MCF 10A (cell line): ENCODE results near the gene TCP11L1. TPM values are rescaled to one million over a fixed set of nuclear protein-coding genes. Genes with fewer than 3 reads are reported as not detected.
A peak's percentile ranks its signal among the peaks of the same experiment; 100 is the strongest.

Experiments
- Bru-seq: library from RNA; stranded (reverse); fragments of 400-500 nt; gene quantifications from one replicate; lab custom pipeline; 2021; lab: Mats Ljungman, UMichigan
- BruChase-seq, 2 experiments: library from RNA; stranded (reverse); fragments of 400-500 nt; gene quantifications; one replicate each; lab custom pipeline; 2021; lab: Mats Ljungman, UMichigan
- BruUV-seq: library from RNA; stranded (reverse); fragments of 400-500 nt; replicated peaks from 2 replicates; lab custom pipeline; 2021; lab: Mats Ljungman, UMichigan
- CTCF ChIA-PET: fragments of 300-600 bp; sonication (Branson Sonifier 250); formaldehyde crosslinking; extraction: SDS; loops from one replicate; lab custom pipeline; 2021; ENCODE audit warnings: antibody characterized with exemption, inconsistent platforms; lab: Yijun Ruan, JAX
- POLR2A ChIA-PET: fragments of 300-600, 350-650 bp; sonication (Branson Sonifier 250); formaldehyde crosslinking; extraction: SDS; loops from one replicate; lab custom pipeline; 2020; ENCODE audit warnings: antibody characterized with exemption, inconsistent platforms; lab: Yijun Ruan, JAX
- DNase-seq: peaks from one replicate; pipeline ENCODE4 v3.0.0-alpha.2; 2018; ENCODE audit not compliant: unreplicated experiment
- H3K27ac Mint-ChIP-seq: one replicate; pipeline ENCODE4 v1.8.0; 2022; ENCODE audit warnings: mild to moderate bottlenecking, low read depth, mixed read lengths; ENCODE audit not compliant: unreplicated experiment
- H3K27me3 Mint-ChIP-seq: one replicate; pipeline ENCODE4 v1.8.0; 2022; ENCODE audit warnings: mixed read lengths; ENCODE audit not compliant: insufficient read depth, unreplicated experiment
- H3K36me3 Mint-ChIP-seq: one replicate; pipeline ENCODE4 v1.8.0; 2022; ENCODE audit warnings: mild to moderate bottlenecking, moderate library complexity, mixed read lengths; ENCODE audit not compliant: insufficient read depth, unreplicated experiment
- H3K4me1 Mint-ChIP-seq: one replicate; pipeline ENCODE4 v1.8.0; 2022; ENCODE audit warnings: mixed read lengths; ENCODE audit not compliant: insufficient read depth, unreplicated experiment
- H3K4me3 Mint-ChIP-seq: one replicate; pipeline ENCODE4 v1.8.0; 2022; ENCODE audit warnings: mild to moderate bottlenecking, moderate library complexity, mixed read lengths; ENCODE audit not compliant: unreplicated experiment
- H3K9me3 Mint-ChIP-seq: one replicate; pipeline ENCODE4 v1.8.0; 2022; ENCODE audit warnings: mixed read lengths; ENCODE audit not compliant: unreplicated experiment
- CTCF ChIP-seq: fragments of 200-600 bp; IDR thresholded peaks from one replicate; pipeline ENCODE4 v1.8.0; 2022; ENCODE audit warnings: antibody characterized with exemption, mild to moderate bottlenecking; ENCODE audit not compliant: unreplicated experiment
- intact Hi-C: fragments of 100-400 bp; cut with micrococcal nuclease; formaldehyde crosslinking; loops from 2 replicates; pipeline ENCODE4 v1.14.1; 2022
- long read RNA-seq: library from polyadenylated mRNA; stranded (forward); transcript quantifications from one replicate; pipeline ENCODE4 v2.0.0, GENCODE V29; 2022
- total RNA-seq: library from RNA; stranded (reverse); gene quantifications from 2 replicates; pipeline ENCODE4 v1.2.3, GENCODE V29; 2022

Gene TCP11L1
- total RNA-seq (25.8 and 26.9 TPM in 2 replicates), Bru-seq, nascent RNA (percentile 75 among the genes with signal in this experiment), BruChase-seq, experiment 1, labeled RNA remaining after a 6-hour chase (percentile 76 among the genes with signal in this experiment), BruChase-seq, experiment 2, labeled RNA remaining after a 2-hour chase (percentile 73 among the genes with signal in this experiment)
- long read RNA-seq, transcript TCP11L1-201 (10 exons, 2,817 nt) = major isoform, 20 of 43 reads
- long read RNA-seq, partial matches to known transcripts = 3 of 43 reads
- long read RNA-seq, other reads (novel, unspliced or antisense) = 13 of 43 reads

- Mint-ChIP-seq H3K27me3 (no peaks in the 10 kb centered on the region), H3K4me1 (peaks cover 16% of the 10 kb centered on the region)
These were observed at the start of gene TCP11L1 for GRCh38 chr11:33039274-33040032. Gene TCP11L1, plus strand, starts transcription at chr11:33039572. Its CDS starts 4,202 bp downstream, at chr11:33043774.

GRCh38 chr11:32990481-32990880 is 48.9 kb upstream of the TCP11L1 start:
- H3K27me3 Mint-ChIP-seq = no peaks in the 10 kb centered on the region
- intact Hi-C loops = no loop called here
- no peaks in the 10 kb centered on the region for H3K36me3 Mint-ChIP-seq
- no peak for TF ChIP-seq CTCF
- no peak for DNase-seq
- ChIA-PET POLR2A (no interaction called here), CTCF (no interaction called here)
- no peaks in the 10 kb centered on the region for H3K4me1 Mint-ChIP-seq
- BruUV-seq = no TSS peak
- H3K27ac Mint-ChIP-seq = no peak overlapping the region
- H3K9me3 Mint-ChIP-seq = peaks cover 34% of the 10 kb centered on the region
- no peak overlapping the region for H3K4me3 Mint-ChIP-seq

More at GRCh38 chr11:33039274-33040032, at the start of gene TCP11L1:
- Mint-ChIP-seq H3K27ac (peak within 1 kb of the TSS; percentile 97), H3K4me3 (peak within 1 kb of the TSS; percentile 85), H3K9me3 (no peaks in the 10 kb centered on the region), H3K36me3 (no peaks in the 10 kb centered on the region)
- ChIA-PET CTCF (interaction anchor here (0.6 to 11.7 kb wide), 7 partner anchors 10 to 656 kb away, joined by 3 to 103 read pairs (median 3); no protein-coding TSS in a partner anchor), POLR2A (interaction anchor here (0.6 to 2.9 kb wide), 32 partner anchors 8 to 697 kb away, joined by 3 to 44 read pairs (median 4); partner anchors contain the start of genes CD59, CSTF3, DEPDC7 and EIF3M)
- peak; percentile 68 for DNase-seq
- TF ChIP-seq CTCF = no peak
- intact Hi-C loops = no loop called here
- BruUV-seq = no TSS peak

DNA sequence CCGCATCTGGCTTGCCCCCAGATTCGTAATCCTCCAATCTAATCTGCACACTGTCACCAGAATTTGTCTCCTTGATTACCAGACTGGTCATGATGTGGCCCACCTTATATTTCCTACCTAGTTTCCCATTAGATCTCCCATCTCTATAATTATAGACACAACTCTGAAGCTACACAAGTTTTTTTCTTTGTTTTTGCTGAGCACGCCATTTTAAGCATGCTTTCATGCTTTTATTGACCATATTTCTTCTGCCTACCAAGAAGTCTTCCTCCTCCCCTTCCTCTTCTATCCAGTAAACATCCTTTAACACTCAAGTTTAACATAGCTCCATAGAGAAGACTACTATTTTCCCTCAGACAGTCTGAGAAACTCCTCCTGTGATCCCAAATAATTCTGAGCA is 47.9 kb upstream of the TCP11L1 start:
- BruUV-seq = no TSS peak
- ChIA-PET CTCF (interaction anchor here (1.1 kb wide), 1 partner anchor 73 kb away, joined by 3 read pairs; no protein-coding TSS in a partner anchor), POLR2A (no interaction called here)
- intact Hi-C loops = no loop called here
- Mint-ChIP-seq H3K36me3 (no peaks in the 10 kb centered on the region), H3K27me3 (no peaks in the 10 kb centered on the region), H3K27ac (no peak overlapping the region), H3K4me3 (no peak overlapping the region), H3K4me1 (no peaks in the 10 kb centered on the region), H3K9me3 (peaks cover 34% of the 10 kb centered on the region)
- no peak for DNase-seq
- no peak for TF ChIP-seq CTCF

GRCh38 chr11:32991898-32992297 is 47.5 kb upstream of the TCP11L1 start:
- ChIA-PET CTCF (interaction anchor here (0.6 to 1.1 kb wide), 3 partner anchors 73 to 179 kb away, joined by 3 read pairs; no protein-coding TSS in a partner anchor), POLR2A (no interaction called here)

More at GRCh38 chr11:32991898-32992297, 47.5 kb upstream of the TCP11L1 start:
- Mint-ChIP-seq H3K36me3 (no peaks in the 10 kb centered on the region), H3K27ac (no peak overlapping the region), H3K4me3 (no peak overlapping the region), H3K4me1 (no peaks in the 10 kb centered on the region), H3K27me3 (no peaks in the 10 kb centered on the region), H3K9me3 (peaks cover 34% of the 10 kb centered on the region)
- intact Hi-C loops = no loop called here
- TF ChIP-seq CTCF = no peak
- no TSS peak for BruUV-seq
- no peak for DNase-seq
